ENCODE measurements around the gene METRN. TPM values are rescaled to one million over a fixed set of nuclear protein-coding genes. Genes with fewer than 3 reads are reported as not detected.

The METRN gene
- total and polyA plus RNA-seq, 4 donors = 10.9 to 67.3 (median 41.5) TPM

DNA sequence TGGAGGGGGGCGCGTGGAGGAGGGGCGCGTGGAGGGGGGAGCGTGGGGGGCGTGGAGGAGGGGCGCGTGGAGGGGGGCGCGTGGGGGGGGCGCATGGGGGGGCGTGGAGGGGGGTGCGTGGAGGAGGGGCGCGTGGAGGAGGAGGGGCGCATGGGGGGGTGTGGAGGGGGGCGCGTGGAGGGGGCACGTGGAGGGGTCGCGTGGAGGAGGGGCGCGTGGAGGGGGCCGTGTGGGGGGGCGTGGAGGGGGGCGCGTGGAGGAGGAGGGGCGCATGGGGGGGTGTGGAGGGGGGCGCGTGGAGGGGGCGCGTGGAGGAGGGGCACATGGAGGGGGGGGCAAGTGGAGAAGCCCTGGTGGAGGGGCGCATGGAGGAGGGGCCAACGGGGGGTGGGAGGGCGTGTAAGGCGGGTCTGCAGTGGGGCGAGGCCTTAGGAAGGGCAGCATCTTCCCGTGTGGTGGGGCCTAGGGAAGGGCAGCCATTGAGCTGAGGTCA, 52.9 kb downstream of the METRN start:
- no peaks in the 10 kb centered on the region for H3K27me3 ChIP-seq (ENCODE audit: control insufficient read depth in 3 of 3, insufficient read depth in 3 of 3, low read length in 2 of 3)
- no peak for ATAC-seq (ENCODE audit: insufficient read depth, low FRiP score)

GRCh38 chr16:768428-768827, 53.5 kb downstream of the METRN start:
- ATAC-seq (ENCODE audit: insufficient read depth, low FRiP score) (no peak), DNase-seq (no peak)
- no peaks in the 10 kb centered on the region for H3K36me3 ChIP-seq (ENCODE audit: control insufficient read depth in 4 of 4, insufficient read depth in 4 of 4, low read length in 4 of 4)
- WGBS, 2 donors = 84 to 85% methylated on average over 21 of the region's 21 CpGs
- no peaks in the 10 kb centered on the region for H3K9me3 ChIP-seq (ENCODE audit: control insufficient read depth in 4 of 4, insufficient read depth in 3 of 4, low read length in 3 of 4)
- H3K27ac ChIP-seq (ENCODE audit: low read depth in 1 of 2, low read length in 1 of 2) = no peak overlapping the region
- peaks cover 0 to 5% (median 0%) of the 10 kb centered on the region in 5 donors for H3K4me1 ChIP-seq (ENCODE audit: control insufficient read depth in 5 of 5, insufficient read depth in 5 of 5, low read length in 5 of 5)
- no peaks in the 10 kb centered on the region for H3K27me3 ChIP-seq (ENCODE audit: control insufficient read depth in 3 of 3, insufficient read depth in 3 of 3, low read length in 2 of 3)
- no peak overlapping the region for H3K9ac ChIP-seq (ENCODE audit: insufficient read depth in 1 of 2, low read length in 2 of 2)
- H3K4me3 ChIP-seq = no peak overlapping the region
- TF ChIP-seq, protein P1, sequence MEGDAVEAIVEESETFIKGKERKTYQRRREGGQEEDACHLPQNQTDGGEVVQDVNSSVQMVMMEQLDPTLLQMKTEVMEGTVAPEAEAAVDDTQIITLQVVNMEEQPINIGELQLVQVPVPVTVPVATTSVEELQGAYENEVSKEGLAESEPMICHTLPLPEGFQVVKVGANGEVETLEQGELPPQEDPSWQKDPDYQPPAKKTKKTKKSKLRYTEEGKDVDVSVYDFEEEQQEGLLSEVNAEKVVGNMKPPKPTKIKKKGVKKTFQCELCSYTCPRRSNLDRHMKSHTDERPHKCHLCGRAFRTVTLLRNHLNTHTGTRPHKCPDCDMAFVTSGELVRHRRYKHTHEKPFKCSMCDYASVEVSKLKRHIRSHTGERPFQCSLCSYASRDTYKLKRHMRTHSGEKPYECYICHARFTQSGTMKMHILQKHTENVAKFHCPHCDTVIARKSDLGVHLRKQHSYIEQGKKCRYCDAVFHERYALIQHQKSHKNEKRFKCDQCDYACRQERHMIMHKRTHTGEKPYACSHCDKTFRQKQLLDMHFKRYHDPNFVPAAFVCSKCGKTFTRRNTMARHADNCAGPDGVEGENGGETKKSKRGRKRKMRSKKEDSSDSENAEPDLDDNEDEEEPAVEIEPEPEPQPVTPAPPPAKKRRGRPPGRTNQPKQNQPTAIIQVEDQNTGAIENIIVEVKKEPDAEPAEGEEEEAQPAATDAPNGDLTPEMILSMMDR (IDR thresholded peaks at IDR 0.05; ENCODE audit: control extremely low read depth, extremely low read depth) = no peak

More for the DNA sequence above, 52.9 kb downstream of the METRN start:
- H3K27ac ChIP-seq (ENCODE audit: low read depth in 1 of 2, low read length in 1 of 2) = no peak overlapping the region
- TF ChIP-seq, protein P1 (IDR thresholded peaks at IDR 0.05; ENCODE audit: control extremely low read depth, extremely low read depth) = no peak
- no peak for DNase-seq
- no peak overlapping the region for H3K4me3 ChIP-seq
- peaks cover 0 to 5% (median 0%) of the 10 kb centered on the region in 5 donors for H3K4me1 ChIP-seq (ENCODE audit: control insufficient read depth in 5 of 5, insufficient read depth in 5 of 5, low read length in 5 of 5)
- H3K9me3 ChIP-seq (ENCODE audit: control insufficient read depth in 4 of 4, insufficient read depth in 3 of 4, low read length in 3 of 4) = no peaks in the 10 kb centered on the region
- H3K9ac ChIP-seq (ENCODE audit: insufficient read depth in 1 of 2, low read length in 2 of 2) = no peak overlapping the region
- 70 to 71% methylated on average over 14 to 24 of the region's 38 CpGs for WGBS, 2 donors
- H3K36me3 ChIP-seq (ENCODE audit: control insufficient read depth in 4 of 4, insufficient read depth in 4 of 4, low read length in 4 of 4) = no peaks in the 10 kb centered on the region

Other genes with a start within 250 kb of the METRN start
- gene CAPN15, start 187.4 kb upstream of the METRN start, total RNA-seq = 10 to 100 TPM; 14.4 to 64.1 TPM
- 10 to 100 TPM; 37.2 to 40.6 TPM for gene CAPN15, start 187.4 kb upstream of the METRN start, polyA plus RNA-seq
- gene PRR35, start 154.7 kb upstream of the METRN start, total RNA-seq = not detected
- not detected for gene PRR35, start 154.7 kb upstream of the METRN start, polyA plus RNA-seq
- 1 to 10 TPM; 7.0 to 8.6 TPM for gene NHLRC4, start 148.1 kb upstream of the METRN start, total RNA-seq
- 1 to 10 TPM; 2.3 to 4.5 TPM for gene NHLRC4, start 148.1 kb upstream of the METRN start, polyA plus RNA-seq
- 10 to 100 TPM; 34.9 to 81.2 TPM for gene PIGQ, start 145.2 kb upstream of the METRN start, total RNA-seq
- gene PIGQ, start 145.2 kb upstream of the METRN start, polyA plus RNA-seq = 10 to 100 TPM; 41.5 to 98.2 TPM
- gene RAB40C, start 125.1 kb upstream of the METRN start, total RNA-seq = 10 to 100 TPM; 25.1 to 58.9 TPM
- gene RAB40C, start 125.1 kb upstream of the METRN start, polyA plus RNA-seq = 10 to 100 TPM; 34.0 to 53.8 TPM
- 1 to 10 TPM in 1 of 2 donors, under 1 TPM in 1; 0.31 to 2.5 TPM for gene WFIKKN1, start 84.1 kb upstream of the METRN start, total RNA-seq
- under 1 TPM; 0.44 to 0.79 TPM for gene WFIKKN1, start 84.1 kb upstream of the METRN start, polyA plus RNA-seq
- 10 to 100 TPM; 36.1 to 89.8 TPM for gene METTL26, start 78.8 kb upstream of the METRN start, total RNA-seq
- gene METTL26, start 78.8 kb upstream of the METRN start, polyA plus RNA-seq = 100 to 1,000 TPM; 138 to 200 TPM
- gene MCRIP2, start 73.3 kb upstream of the METRN start, total RNA-seq = 10 to 100 TPM in 1 of 2 donors, 1 to 10 TPM in 1; 9.1 to 61.6 TPM
- gene MCRIP2, start 73.3 kb upstream of the METRN start, polyA plus RNA-seq = 100 to 1,000 TPM in 1 of 2 donors, 10 to 100 TPM in 1; 45.0 to 109 TPM
- 10 to 100 TPM; 22.4 to 74.2 TPM for gene WDR90, start 65.8 kb upstream of the METRN start, total RNA-seq
- gene WDR90, start 65.8 kb upstream of the METRN start, polyA plus RNA-seq = 10 to 100 TPM; 18.6 to 33.4 TPM
- gene RHOT2, start 47.0 kb upstream of the METRN start, total RNA-seq = 100 to 1,000 TPM in 1 of 2 donors, 10 to 100 TPM in 1; 40.5 to 121 TPM
- gene RHOT2, start 47.0 kb upstream of the METRN start, polyA plus RNA-seq = 100 to 1,000 TPM; 111 to 119 TPM
- 1 to 10 TPM in 1 of 2 donors, under 1 TPM in 1; 0.91 to 5.4 TPM for gene RHBDL1, start 39.4 kb upstream of the METRN start, total RNA-seq
- 1 to 10 TPM in 1 of 2 donors, under 1 TPM in 1; 0.98 to 2.2 TPM for gene RHBDL1, start 39.4 kb upstream of the METRN start, polyA plus RNA-seq
- gene STUB1, start 34.7 kb upstream of the METRN start, total RNA-seq = 100 to 1,000 TPM in 1 of 2 donors, 10 to 100 TPM in 1; 58.8 to 131 TPM
- 100 to 1,000 TPM; 113 to 131 TPM for gene STUB1, start 34.7 kb upstream of the METRN start, polyA plus RNA-seq
- gene JMJD8, start 30.8 kb upstream of the METRN start, total RNA-seq = 10 to 100 TPM; 32.5 to 90.3 TPM
- gene JMJD8, start 30.8 kb upstream of the METRN start, polyA plus RNA-seq = 10 to 100 TPM; 48.4 to 67.5 TPM
- 10 to 100 TPM in 1 of 2 donors, 1 to 10 TPM in 1; 8.1 to 16.3 TPM for gene WDR24, start 24.7 kb upstream of the METRN start, total RNA-seq
- 1 to 10 TPM; 8.1 to 9.8 TPM for gene WDR24, start 24.7 kb upstream of the METRN start, polyA plus RNA-seq
- gene FBXL16, start 9.3 kb upstream of the METRN start, total RNA-seq = 1 to 10 TPM in 1 of 2 donors, under 1 TPM in 1; 0.14 to 7.4 TPM
- 1 to 10 TPM in 1 of 2 donors, under 1 TPM in 1; 0.93 to 5.0 TPM for gene FBXL16, start 9.3 kb upstream of the METRN start, polyA plus RNA-seq
- gene ANTKMT, start 6.0 kb downstream of the METRN start, total RNA-seq = 10 to 100 TPM in 1 of 2 donors, 1 to 10 TPM in 1; 9.2 to 65.7 TPM
- gene ANTKMT, start 6.0 kb downstream of the METRN start, polyA plus RNA-seq = 10 to 100 TPM; 35.5 to 56.3 TPM
- 10 to 100 TPM; 35.7 to 71.6 TPM for gene CCDC78, start 11.3 kb downstream of the METRN start, total RNA-seq
- 10 to 100 TPM; 25.6 to 38.3 TPM for gene CCDC78, start 11.3 kb downstream of the METRN start, polyA plus RNA-seq
- gene HAGHL, start 12.0 kb downstream of the METRN start, total RNA-seq = 10 to 100 TPM in 1 of 2 donors, 1 to 10 TPM in 1; 4.1 to 26.7 TPM
- 10 to 100 TPM; 13.0 to 13.1 TPM for gene HAGHL, start 12.0 kb downstream of the METRN start, polyA plus RNA-seq
- 10 to 100 TPM; 31.2 to 40.6 TPM for gene CIAO3, start 25.9 kb downstream of the METRN start, total RNA-seq
- gene CIAO3, start 25.9 kb downstream of the METRN start, polyA plus RNA-seq = 10 to 100 TPM; 21.0 to 30.2 TPM
- 100 to 1,000 TPM in 1 of 2 donors, 10 to 100 TPM in 1; 98.8 to 155 TPM for gene MSLN, start 45.6 kb downstream of the METRN start, total RNA-seq
- gene MSLN, start 45.6 kb downstream of the METRN start, polyA plus RNA-seq = 100 to 1,000 TPM; 116 to 125 TPM
- 10 to 100 TPM in 1 of 2 donors, 1 to 10 TPM in 1; 8.2 to 25.2 TPM for gene RPUSD1, start 73.3 kb downstream of the METRN start, total RNA-seq
- 10 to 100 TPM; 21.8 to 25.6 TPM for gene RPUSD1, start 73.3 kb downstream of the METRN start, polyA plus RNA-seq
- gene CHTF18, start 73.5 kb downstream of the METRN start, total RNA-seq = 10 to 100 TPM; 13.3 to 16.5 TPM
- 10 to 100 TPM in 1 of 2 donors, 1 to 10 TPM in 1; 7.5 to 17.4 TPM for gene CHTF18, start 73.5 kb downstream of the METRN start, polyA plus RNA-seq
- not detected for gene GNG13, start 85.6 kb downstream of the METRN start, total RNA-seq
- gene GNG13, start 85.6 kb downstream of the METRN start, polyA plus RNA-seq = not detected

Measured in lung (tissue), 12 donors.